Daoy (cell line): ENCODE results near the gene WDR19. TPM values are rescaled to one million over a fixed set of nuclear protein-coding genes. Genes with fewer than 3 reads are reported as not detected.

ENCODE experiments used
- DNase-seq: peaks from one replicate; pipeline ENCODE4 v3.0.0-alpha.2; 2015; ENCODE audit warnings: low read depth
- total RNA-seq: library from RNA; depleted of rRNA; stranded (reverse); fragments of >200 nt; shearing (Covaris generic); gene quantifications from 2 replicates; pipeline ENCODE4 v1.2.3, GENCODE V29; 2014; rRNA removed

The WDR19 gene
- total RNA-seq, 1 experiment from 2014 or later = 12.5 TPM

DNA sequence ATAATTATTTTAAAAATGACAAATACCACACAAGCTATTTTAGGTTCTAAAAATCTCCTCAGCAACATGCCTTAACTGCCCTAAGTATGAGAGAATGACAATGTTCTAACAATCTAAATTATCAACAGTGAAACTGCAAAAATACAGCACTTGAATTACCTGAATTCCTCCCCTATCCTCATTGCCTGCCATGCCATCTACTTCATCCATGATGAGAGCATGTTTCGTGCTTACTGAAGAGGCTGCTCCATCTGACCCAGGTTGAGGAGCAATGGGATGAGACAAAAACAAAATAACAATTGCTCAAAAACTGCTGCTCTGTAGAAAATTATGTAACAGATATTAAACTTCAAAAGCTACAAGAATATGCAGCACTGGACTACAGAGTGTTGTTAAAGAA lies 120.6 kb downstream of the WDR19 start:
- no peak for DNase-seq

DNA sequence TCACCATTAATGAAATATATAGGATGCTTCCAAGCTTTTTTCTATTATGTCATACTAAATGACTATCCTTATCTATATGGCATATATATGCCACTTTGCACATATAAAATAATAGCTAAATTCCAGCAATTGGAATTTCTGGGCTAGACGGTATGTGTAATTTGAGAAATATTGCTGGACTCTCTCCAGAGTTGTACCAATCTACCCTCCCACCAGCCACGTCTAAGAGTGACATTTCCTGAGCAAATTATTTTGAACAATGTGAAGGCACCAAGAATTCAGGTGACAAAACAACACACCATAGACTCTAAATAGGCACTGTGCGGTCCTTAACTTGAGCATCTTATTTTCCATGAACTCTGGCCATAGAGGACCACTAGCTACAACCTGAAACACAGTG lies 121.5 kb downstream of the WDR19 start:
- DNase-seq = no peak

- DNase-seq = no peak
Measured at GRCh38 chr4:39304651-39305050, 122.3 kb downstream of the WDR19 start.

GRCh38 chr4:39305912-39306677 lies 123.8 kb downstream of the WDR19 start:
- no peak for DNase-seq

DNA sequence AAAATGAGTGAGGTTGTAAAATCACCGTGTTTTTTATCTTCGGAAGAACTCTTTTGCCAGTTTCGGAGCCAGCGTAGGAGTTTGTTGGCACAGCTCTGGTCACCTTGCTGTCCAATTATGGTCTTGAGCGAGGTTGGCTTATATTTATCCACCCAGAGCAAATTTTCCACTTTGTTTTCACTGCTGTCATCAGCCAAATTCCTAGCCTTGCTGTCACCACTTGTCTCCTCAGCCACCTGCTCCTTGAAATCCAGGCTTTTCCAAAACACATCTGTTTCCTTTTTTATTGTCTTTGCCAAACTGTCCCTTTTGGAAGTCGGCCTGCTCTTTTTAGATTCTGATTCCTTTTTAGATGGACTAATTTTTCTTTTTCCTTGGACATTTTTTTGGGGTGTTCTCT lies 126.3 kb downstream of the WDR19 start:
- no peak for DNase-seq

- no peak for DNase-seq
Measured at GRCh38 chr4:39312816-39313215, 130.5 kb downstream of the WDR19 start.

DNA sequence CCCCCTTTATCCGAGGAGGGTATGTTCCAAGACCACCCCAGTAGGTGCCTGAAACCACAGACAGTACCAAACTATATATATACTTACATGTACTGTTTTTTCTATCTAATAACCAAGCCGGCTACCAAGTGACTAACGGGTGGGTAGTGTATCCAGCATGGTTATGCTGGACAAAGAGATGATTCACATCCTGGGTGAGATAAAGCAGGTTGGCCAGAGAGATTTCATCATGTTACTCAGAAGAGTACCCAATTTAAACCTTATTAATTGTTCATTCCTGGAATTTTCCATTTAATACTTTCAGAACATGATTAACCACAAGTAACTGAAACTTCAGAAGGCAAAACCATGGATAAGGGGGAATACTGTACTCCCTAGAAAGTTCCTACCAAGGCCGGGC lies 137.3 kb downstream of the WDR19 start:
- DNase-seq = peak; percentile 81

DNA sequence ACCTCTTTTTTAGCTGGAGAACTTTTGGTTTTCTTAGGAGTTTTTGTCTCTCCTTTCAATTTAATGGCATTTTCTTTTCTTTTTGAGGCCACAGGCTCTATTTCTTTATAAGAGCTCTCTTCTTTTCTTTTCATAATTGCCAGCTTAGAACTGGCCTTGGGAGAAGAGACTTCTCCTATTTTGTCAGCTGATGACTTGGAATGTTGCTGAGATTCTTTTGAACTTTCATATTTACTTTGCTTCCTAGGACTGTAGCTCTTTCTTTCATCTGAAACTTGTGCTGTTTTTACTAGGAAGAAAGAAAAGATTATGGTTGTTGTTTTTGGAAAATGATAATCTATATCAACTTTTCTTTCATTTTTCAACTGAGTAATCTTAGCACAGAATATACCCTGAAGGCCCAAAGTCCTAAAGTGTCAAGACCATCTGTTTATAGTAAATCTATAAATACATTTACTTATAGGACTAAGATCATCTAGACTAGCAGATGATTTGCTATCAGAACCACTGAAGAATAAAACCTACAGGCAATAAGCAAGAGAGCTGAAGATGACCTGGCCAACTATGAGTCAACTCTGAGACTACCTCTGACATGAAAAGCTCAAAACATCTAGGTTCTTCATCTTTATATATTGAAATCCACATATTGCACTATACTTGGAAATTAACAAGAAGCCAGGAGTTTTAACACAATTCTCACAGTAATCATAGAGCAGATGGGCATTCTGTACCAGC lies 138.2 kb downstream of the WDR19 start:
- no peak for DNase-seq

DNA sequence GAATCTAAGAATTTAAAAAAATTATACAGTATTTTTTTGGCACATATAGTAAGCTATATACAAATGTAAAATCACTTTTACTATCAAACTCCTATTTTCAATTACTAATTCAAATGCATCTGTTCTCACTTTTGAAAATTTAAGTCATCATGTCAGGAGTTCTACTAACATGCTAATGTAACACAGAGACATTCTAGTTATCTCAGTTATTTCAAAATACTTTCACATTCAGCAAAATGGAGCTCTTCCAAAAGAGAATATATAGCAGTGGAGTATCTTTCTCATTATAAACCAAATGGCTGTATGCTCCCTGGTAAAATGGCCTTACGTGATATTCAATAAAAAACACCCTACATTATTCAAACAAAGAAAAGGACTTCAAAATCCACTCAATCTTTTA lies 141.5 kb downstream of the WDR19 start:
- no peak for DNase-seq

DNA sequence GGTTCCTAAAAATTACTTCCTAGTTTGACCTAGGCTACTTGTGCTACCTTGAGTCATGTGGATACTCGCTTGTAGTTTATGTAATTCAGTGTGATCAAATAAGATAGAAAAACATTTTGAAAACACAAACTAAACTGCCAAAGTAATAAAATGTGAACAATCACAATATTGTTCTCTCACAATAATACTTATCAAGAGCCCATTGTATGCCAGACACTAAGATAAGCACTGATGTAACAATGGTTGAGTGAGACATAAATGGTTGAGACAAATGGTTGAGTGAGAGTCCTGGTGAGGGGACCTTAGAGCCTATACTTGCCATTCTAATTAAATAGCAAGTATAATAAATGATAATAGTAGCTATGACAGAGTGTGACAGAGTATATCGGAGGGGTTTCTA lies 142.1 kb downstream of the WDR19 start:
- no peak for DNase-seq

DNA sequence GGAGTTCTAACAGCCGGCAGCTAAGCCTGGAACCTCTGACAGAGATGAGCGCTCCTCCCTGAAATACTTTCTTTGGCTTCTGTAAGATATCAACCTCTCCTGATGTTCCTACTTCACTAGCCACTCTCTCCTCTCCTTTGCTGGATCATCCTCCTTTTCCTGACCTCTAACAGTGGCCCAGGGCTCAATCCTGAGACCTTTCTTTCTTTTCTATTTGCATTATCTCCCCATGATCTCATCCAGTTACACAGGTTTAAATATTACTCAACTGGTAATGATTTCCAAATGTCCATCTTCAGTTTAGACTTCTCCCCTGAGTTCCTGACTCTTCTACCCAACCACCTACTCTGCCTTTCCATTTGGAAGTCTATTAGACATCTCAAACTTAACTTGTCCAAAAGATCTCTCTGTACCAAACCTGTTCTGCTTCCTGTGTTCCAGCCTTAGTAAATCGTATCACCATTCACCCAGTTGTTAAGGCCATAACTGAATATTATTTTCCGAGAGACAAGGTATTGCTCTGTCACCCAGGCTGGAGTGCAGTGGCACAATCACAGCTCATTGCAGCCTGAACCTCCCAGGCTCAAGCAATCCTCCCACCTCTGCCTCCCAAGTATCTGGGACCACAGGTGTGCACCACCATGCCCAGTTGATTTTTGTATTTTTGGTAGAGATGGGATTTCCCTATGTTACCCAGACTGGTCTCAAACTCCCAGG lies 142.7 kb downstream of the WDR19 start:
- no peak for DNase-seq

DNA sequence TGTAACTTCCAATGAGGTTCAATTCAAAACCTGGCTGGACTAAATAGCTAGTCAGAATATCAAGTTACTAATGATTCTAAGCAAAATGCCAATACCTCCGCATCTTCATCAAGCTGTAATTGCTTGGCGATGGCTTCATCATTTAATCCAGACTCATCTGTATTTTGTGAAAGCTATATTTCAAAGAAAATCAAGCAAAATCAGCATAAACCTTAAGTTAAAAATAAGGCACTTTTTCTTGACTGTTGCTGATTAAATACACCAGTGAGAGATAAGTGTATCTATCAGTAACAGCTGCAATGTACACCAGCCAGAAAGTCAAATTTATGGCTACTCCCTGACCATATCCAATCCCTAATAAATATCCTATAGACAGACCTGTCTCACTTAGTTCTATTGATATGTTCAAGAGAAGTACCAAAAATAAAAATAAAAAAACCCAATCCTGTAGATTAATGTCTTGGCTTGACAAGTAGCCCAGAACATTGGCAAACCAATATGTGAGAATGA lies 144.2 kb downstream of the WDR19 start:
- DNase-seq = no peak

DNA sequence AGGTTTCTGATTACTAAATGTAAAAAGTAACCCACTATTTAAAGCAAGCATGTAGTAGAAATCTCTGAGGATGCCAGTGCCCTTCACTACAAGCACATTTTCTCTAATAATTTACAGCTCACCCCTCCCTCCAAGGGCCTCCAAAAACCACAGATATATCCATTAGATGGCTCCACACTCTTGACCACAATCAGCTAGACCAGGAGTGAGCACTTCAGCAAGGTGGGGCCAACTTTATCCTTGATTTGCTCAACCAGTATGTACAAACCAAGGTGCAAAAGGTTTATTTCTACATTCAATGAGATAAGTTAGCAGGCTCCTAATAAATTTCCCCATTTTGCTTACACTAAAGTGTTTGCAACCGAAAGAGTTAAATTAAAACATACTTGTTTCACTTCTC lies 148.0 kb downstream of the WDR19 start:
- no peak for DNase-seq

DNA sequence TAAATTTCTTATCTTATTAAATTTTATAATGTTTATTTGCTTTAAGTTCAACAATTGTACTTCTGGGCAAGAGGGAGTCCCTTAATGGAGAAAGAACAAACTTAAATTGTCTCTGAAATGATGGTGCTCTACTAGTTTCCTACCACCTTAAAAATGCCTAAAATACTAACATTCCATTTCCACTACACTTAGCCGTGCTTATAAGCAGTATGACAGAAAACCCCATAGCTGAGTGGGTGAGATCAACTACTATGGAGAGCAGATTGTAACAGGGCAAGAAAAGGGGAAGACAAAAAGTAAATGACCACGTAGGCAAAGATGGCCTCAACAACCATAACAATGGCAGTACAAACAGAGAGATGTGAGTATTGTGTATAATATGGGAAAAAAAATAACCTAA lies 148.9 kb downstream of the WDR19 start:
- no peak for DNase-seq

Other genes with a start within 250 kb of the WDR19 start
- 19.3 and 33.7 TPM in 2 replicates for gene TMEM156, start 150.1 kb upstream of the WDR19 start, total RNA-seq
- 86.6 and 99.3 TPM in 2 replicates for gene KLHL5, start 120.3 kb upstream of the WDR19 start, total RNA-seq
- 36.6 and 43.7 TPM in 2 replicates for gene RFC1, start 183.8 kb downstream of the WDR19 start, total RNA-seq
- gene KLB, start 224.4 kb downstream of the WDR19 start, total RNA-seq = not detected in 2 replicates